ENCODE results near the gene ECE1.

DNA sequence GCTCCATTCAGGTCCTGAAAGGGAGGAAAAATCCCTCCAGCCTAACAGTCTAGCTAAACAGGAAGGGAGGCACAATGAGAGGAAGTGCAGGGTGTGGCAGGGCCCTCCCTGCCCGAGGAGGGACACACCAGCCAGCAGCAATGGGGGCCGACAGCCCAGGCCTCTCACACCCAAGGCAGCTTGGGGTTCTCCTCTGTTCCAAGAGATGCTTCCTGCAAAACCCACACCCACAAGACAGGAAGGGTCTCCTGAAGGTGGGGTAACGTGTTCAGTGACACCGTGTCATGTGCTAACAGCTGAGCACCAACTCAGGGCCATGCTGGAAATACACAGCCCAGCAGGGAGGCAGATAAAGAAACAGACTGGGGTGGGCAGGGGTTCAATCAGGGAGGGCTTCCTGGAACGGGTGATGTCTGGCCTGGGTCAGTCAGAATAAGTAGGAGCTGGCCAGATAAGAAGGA, 10.2 kb downstream of the ECE1 start:
- TF ChIP-seq SUZ12 (IDR thresholded peaks at IDR 0.05; ENCODE audit: extremely low read depth, insufficient read depth, insufficient read length) (no peak), ZNF274 (IDR thresholded peaks at IDR 0.05; ENCODE audit: low read depth, low read length) (no peak), YY1 (IDR thresholded peaks at IDR 0.05; ENCODE audit: insufficient read depth, insufficient read length) (no peak)

All from NT2/D1 (cell line).